Stimulated activated CD8-positive, alpha-beta memory T cell treated with anti-CD3 and anti-CD28 coated beads, Interleukin-12 subunit alpha, Interleukin-12 subunit beta, amount 100 ng/mL, for 24 hours (primary cell): ENCODE measurements around the gene PCDHGB4.
"Not testable (repeated sequence)": the region's sequence is repeated elsewhere in the genome, so short reads cannot be mapped to it uniquely, and the experiment has no call there.

ENCODE experiments used
- DNase-seq: peaks from one replicate; pipeline ENCODE4 v3.0.0-alpha.2; 2020; ENCODE audit errors: extremely low read depth

The PCDHGB4 gene

GRCh38 chr5:141430332-141431113 is 43.0 kb downstream of the PCDHGB4 start, which contains the start of gene PCDHGA12:
PCDHGA12 (plus strand) TSS chr5:141430507; CDS start chr5:141430760, 253 bp downstream.
- no peak for DNase-seq

DNA sequence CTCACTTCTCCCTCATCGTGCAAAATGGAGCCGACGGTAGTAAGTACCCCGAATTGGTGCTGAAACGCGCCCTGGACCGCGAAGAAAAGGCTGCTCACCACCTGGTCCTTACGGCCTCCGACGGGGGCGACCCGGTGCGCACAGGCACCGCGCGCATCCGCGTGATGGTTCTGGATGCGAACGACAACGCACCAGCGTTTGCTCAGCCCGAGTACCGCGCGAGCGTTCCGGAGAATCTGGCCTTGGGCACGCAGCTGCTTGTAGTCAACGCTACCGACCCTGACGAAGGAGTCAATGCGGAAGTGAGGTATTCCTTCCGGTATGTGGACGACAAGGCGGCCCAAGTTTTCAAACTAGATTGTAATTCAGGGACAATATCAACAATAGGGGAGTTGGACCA is 43.8 kb downstream of the PCDHGB4 start:
- no peak for DNase-seq

DNA sequence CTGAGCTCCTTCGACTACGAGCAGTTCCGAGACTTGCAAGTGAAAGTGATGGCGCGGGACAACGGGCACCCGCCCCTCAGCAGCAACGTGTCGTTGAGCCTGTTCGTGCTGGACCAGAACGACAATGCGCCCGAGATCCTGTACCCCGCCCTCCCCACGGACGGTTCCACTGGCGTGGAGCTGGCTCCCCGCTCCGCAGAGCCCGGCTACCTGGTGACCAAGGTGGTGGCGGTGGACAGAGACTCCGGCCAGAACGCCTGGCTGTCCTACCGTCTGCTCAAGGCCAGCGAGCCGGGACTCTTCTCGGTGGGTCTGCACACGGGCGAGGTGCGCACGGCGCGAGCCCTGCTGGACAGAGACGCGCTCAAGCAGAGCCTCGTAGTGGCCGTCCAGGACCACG is 44.8 kb downstream of the PCDHGB4 start:
- DNase-seq = not testable (repeated sequence)

GRCh38 chr5:141432726-141433125 is 45.2 kb downstream of the PCDHGB4 start:
- DNase-seq = not testable (repeated sequence)

DNA sequence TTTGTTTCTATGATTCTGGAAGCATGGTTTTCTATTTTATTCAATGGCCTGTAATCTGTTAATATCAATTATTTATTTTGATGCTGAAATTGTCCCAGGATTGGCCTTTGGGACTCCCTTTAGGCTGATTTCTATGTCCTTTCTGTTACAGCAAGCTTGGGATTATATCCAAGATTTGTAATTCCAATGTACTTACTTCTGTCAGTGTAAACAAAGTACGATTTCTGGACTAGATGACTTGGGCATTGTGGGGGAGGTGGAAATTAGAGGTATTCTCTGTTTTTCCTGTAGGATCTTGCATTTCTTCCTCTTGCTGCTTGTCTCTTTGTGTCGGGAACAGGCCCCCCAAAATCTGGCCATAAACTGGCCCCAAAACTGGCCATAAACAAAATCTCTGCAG is 46.5 kb downstream of the PCDHGB4 start:
- no peak for DNase-seq

DNA sequence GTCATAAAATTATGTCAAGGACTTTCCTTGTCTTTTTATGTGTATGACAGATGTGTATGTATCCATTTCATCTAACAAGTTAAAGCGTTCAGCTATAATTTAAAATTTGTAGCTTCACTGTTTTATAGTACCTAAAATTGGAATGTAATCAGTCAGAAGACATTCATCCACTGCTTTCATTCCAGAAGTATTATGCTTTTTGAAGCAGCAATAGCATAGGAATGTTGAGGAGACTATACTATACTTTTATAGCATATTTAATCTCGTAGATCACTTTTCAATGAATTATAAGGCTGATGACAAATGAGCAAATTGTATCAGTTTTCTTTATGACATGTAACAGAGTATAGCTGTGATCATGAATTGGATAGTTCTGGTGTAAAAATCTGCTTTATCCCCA is 49.7 kb downstream of the PCDHGB4 start:
- no peak for DNase-seq

GRCh38 chr5:141439411-141440141 is 52.1 kb downstream of the PCDHGB4 start:
- no peak for DNase-seq
